HEK293 (cell line): ENCODE data around the gene NRBF2.

Experiments used
- CTCF ChIA-PET: fragments of 350-600 bp; formaldehyde crosslinking; extraction: SDS; loops from one replicate; lab custom pipeline; 2021; ENCODE audit warnings: antibody characterized with exemption; lab: Yijun Ruan, JAX
- POLR2A ChIA-PET: fragments of 300-600 bp; formaldehyde crosslinking; extraction: SDS; loops from one replicate; lab custom pipeline; 2020; ENCODE audit warnings: antibody characterized with exemption, inconsistent platforms; lab: Yijun Ruan, JAX
- H3K27ac ChIP-seq: fragments of 200-500 bp; sonication (Bioruptor generic); 2 replicates; pipeline ENCODE4 v1.5.1; 2014; ENCODE audit warnings: low read depth, low read length, control low read depth, inconsistent platforms; ENCODE audit errors: extremely low read depth
- H3K36me3 ChIP-seq, 2 experiments: fragments of 200-500 bp in 1 of 2; sonication (Bioruptor generic) in 1 of 2; 1 replicate in 1 of 2; 2 replicates in 1 of 2; pipeline ENCODE4 v1.5.1; 2014 to 2017; ENCODE audit warnings: inconsistent platforms in 2 of 2, low read length in 2 of 2; ENCODE audit not compliant: control insufficient read depth in 2 of 2, insufficient read depth in 1 of 2
- H3K4me1 ChIP-seq: fragments of 200-500 bp; sonication (Bioruptor generic); 2 replicates; pipeline ENCODE4 v1.5.1; 2014; ENCODE audit warnings: mild to moderate bottlenecking, low read length, inconsistent platforms; ENCODE audit not compliant: control insufficient read depth, insufficient read depth
- H3K4me3 ChIP-seq: 2 replicates; pipeline ENCODE4 v1.5.1; 2011; ENCODE audit warnings: low read depth, mild to moderate bottlenecking, control low read depth, low read length, moderate library complexity
- H3K9me3 ChIP-seq: fragments of 200-500 bp; sonication (Bioruptor generic); 2 replicates; pipeline ENCODE4 v1.5.1; 2014; ENCODE audit warnings: low read depth, low read length, inconsistent platforms; ENCODE audit not compliant: control insufficient read depth, insufficient read depth
- RBAK ChIP-seq: fragments of 450-650 bp; formaldehyde crosslinking; IDR thresholded peaks from 2 replicates; pipeline ENCODE4 v1.5.1; 2016; ENCODE audit warnings: missing biosample characterization, missing genetic modification characterization
- REST ChIP-seq: fragments of 450-650 bp; formaldehyde crosslinking; IDR thresholded peaks from 2 replicates; pipeline ENCODE4 v1.5.1; 2016; ENCODE audit warnings: missing biosample characterization, missing genetic modification characterization
- SALL2 ChIP-seq: fragments of 450-650 bp; formaldehyde crosslinking; IDR thresholded peaks from 2 replicates; pipeline ENCODE4 v1.5.0; 2017; ENCODE audit warnings: missing biosample characterization, mild to moderate bottlenecking, missing genetic modification characterization, borderline replicate concordance
- SCRT2 ChIP-seq: fragments of 450-650 bp; formaldehyde crosslinking; IDR thresholded peaks from 2 replicates; pipeline ENCODE4 v1.5.1; 2016; ENCODE audit warnings: missing biosample characterization, missing genetic modification characterization
- SP7 ChIP-seq: fragments of 450-650 bp; formaldehyde crosslinking; IDR thresholded peaks from 2 replicates; pipeline ENCODE4 v1.5.1; 2016; ENCODE audit warnings: missing biosample characterization, missing genetic modification characterization
- WT1 ChIP-seq: fragments of 450-650 bp; formaldehyde crosslinking; IDR thresholded peaks from 2 replicates; pipeline ENCODE4 v1.5.1; 2016; ENCODE audit warnings: missing biosample characterization, missing genetic modification characterization
- ZBTB10 ChIP-seq: fragments of 450-650 bp; formaldehyde crosslinking; IDR thresholded peaks from 2 replicates; pipeline ENCODE4 v1.5.1; 2016; ENCODE audit warnings: missing biosample characterization, missing genetic modification characterization
- ZBTB21 ChIP-seq: fragments of 450-650 bp; formaldehyde crosslinking; IDR thresholded peaks from 2 replicates; pipeline ENCODE4 v1.5.1; 2017; ENCODE audit warnings: missing biosample characterization, missing genetic modification characterization
- ZBTB48 ChIP-seq: fragments of 450-650 bp; formaldehyde crosslinking; IDR thresholded peaks from 2 replicates; pipeline ENCODE4 v1.5.1; 2016; ENCODE audit warnings: missing biosample characterization, missing genetic modification characterization
- ZFP41 ChIP-seq: fragments of 450-650 bp; formaldehyde crosslinking; IDR thresholded peaks from 2 replicates; pipeline ENCODE4 v1.5.1; 2016; ENCODE audit warnings: missing biosample characterization, missing genetic modification characterization, borderline replicate concordance
- ZNF114 ChIP-seq: fragments of 450-650 bp; formaldehyde crosslinking; IDR thresholded peaks from 2 replicates; pipeline ENCODE4 v1.5.0; 2017; ENCODE audit warnings: missing biosample characterization, missing genetic modification characterization
- ZNF132 ChIP-seq: fragments of 450-650 bp; formaldehyde crosslinking; IDR thresholded peaks from 2 replicates; pipeline ENCODE4 v1.5.1; 2017; ENCODE audit warnings: missing biosample characterization, missing genetic modification characterization, borderline replicate concordance
- ZNF140 ChIP-seq: fragments of 450-650 bp; formaldehyde crosslinking; IDR thresholded peaks from 2 replicates; pipeline ENCODE4 v1.5.1; 2016; ENCODE audit warnings: missing biosample characterization, missing genetic modification characterization
- ZNF19 ChIP-seq: fragments of 450-650 bp; formaldehyde crosslinking; IDR thresholded peaks from 2 replicates; pipeline ENCODE4; 2016; ENCODE audit warnings: missing biosample characterization, missing genetic modification characterization, low read depth
- ZNF366 ChIP-seq: fragments of 450-650 bp; formaldehyde crosslinking; conservative IDR thresholded peaks from 2 replicates; pipeline ENCODE4 v1.5.1; 2016; ENCODE audit warnings: missing biosample characterization, missing genetic modification characterization
- ZNF398 ChIP-seq: fragments of 450-650 bp; formaldehyde crosslinking; IDR thresholded peaks from 2 replicates; pipeline ENCODE4 v1.5.1; 2017; ENCODE audit warnings: missing biosample characterization, missing genetic modification characterization
- ZNF426 ChIP-seq: fragments of 450-650 bp; formaldehyde crosslinking; IDR thresholded peaks from 2 replicates; pipeline ENCODE4 v1.5.1; 2017; ENCODE audit warnings: missing biosample characterization, missing genetic modification characterization, mild to moderate bottlenecking, inconsistent platforms, moderate library complexity
- ZNF433 ChIP-seq: fragments of 450-650 bp; formaldehyde crosslinking; IDR thresholded peaks from 2 replicates; pipeline ENCODE4 v1.5.1; 2016; ENCODE audit warnings: missing biosample characterization, missing genetic modification characterization, low read depth
- ZNF473 ChIP-seq: fragments of 450-650 bp; formaldehyde crosslinking; IDR thresholded peaks from 2 replicates; pipeline ENCODE4 v1.5.1; 2017; ENCODE audit warnings: missing biosample characterization, missing genetic modification characterization
- ZNF488 ChIP-seq: fragments of 450-650 bp; formaldehyde crosslinking; IDR thresholded peaks from 2 replicates; pipeline ENCODE4 v1.5.1; 2016; ENCODE audit warnings: missing biosample characterization, missing genetic modification characterization
- ZNF585B ChIP-seq: fragments of 450-650 bp; formaldehyde crosslinking; IDR thresholded peaks from 2 replicates; pipeline ENCODE4 v1.5.1; 2016; ENCODE audit warnings: missing biosample characterization, missing genetic modification characterization
- ZNF596 ChIP-seq: fragments of 450-650 bp; IDR thresholded peaks from 2 replicates; pipeline ENCODE4 v1.5.0; 2018; ENCODE audit warnings: missing biosample characterization, mild to moderate bottlenecking, missing genetic modification characterization, moderate library complexity
- ZNF791 ChIP-seq: fragments of 450-650 bp; formaldehyde crosslinking; IDR thresholded peaks from 2 replicates; pipeline ENCODE4 v1.5.1; 2016; ENCODE audit warnings: missing biosample characterization, missing genetic modification characterization
- ZSCAN30 ChIP-seq: fragments of 450-650 bp; IDR thresholded peaks from 2 replicates; pipeline ENCODE4 v1.5.1; 2018; ENCODE audit warnings: missing biosample characterization, mild to moderate bottlenecking, missing genetic modification characterization, moderate library complexity
- TF ChIP-seq, protein P1 (sequence below): fragments of 450-650 bp; formaldehyde crosslinking; IDR thresholded peaks from 2 replicates; pipeline ENCODE4 v1.5.1; 2016; ENCODE audit warnings: missing biosample characterization, missing genetic modification characterization
- TF ChIP-seq, protein P2 (sequence below): fragments of 450-650 bp; IDR thresholded peaks from 2 replicates; pipeline ENCODE4 v1.5.1; 2018; ENCODE audit warnings: missing biosample characterization, missing genetic modification characterization

Gene NRBF2

GRCh38 chr10:63128443-63128842 lies 4.7 kb upstream of the NRBF2 start:
- H3K4me1 ChIP-seq, result no peaks in the 10 kb centered on the region
- no peak overlapping the region for H3K4me3 ChIP-seq
- ChIA-PET CTCF (no interaction called here), POLR2A (no interaction called here)
- no peak for TF ChIP-seq ZFP41 (tag by site-specific recombination)
- no peak for TF ChIP-seq ZNF140
- no peak for TF ChIP-seq ZNF426 (tag by site-specific recombination)
- no peak for TF ChIP-seq ZNF596 (tag by site-specific recombination)
- TF ChIP-seq ZNF114, result no peak
- no peak for TF ChIP-seq ZNF585B (tag by site-specific recombination)
- no peak for TF ChIP-seq ZBTB10
- TF ChIP-seq ZNF398 (tag by site-specific recombination), result no peak
- TF ChIP-seq, protein P1, sequence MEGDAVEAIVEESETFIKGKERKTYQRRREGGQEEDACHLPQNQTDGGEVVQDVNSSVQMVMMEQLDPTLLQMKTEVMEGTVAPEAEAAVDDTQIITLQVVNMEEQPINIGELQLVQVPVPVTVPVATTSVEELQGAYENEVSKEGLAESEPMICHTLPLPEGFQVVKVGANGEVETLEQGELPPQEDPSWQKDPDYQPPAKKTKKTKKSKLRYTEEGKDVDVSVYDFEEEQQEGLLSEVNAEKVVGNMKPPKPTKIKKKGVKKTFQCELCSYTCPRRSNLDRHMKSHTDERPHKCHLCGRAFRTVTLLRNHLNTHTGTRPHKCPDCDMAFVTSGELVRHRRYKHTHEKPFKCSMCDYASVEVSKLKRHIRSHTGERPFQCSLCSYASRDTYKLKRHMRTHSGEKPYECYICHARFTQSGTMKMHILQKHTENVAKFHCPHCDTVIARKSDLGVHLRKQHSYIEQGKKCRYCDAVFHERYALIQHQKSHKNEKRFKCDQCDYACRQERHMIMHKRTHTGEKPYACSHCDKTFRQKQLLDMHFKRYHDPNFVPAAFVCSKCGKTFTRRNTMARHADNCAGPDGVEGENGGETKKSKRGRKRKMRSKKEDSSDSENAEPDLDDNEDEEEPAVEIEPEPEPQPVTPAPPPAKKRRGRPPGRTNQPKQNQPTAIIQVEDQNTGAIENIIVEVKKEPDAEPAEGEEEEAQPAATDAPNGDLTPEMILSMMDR (tag by site-specific recombination), result no peak
- TF ChIP-seq ZBTB48, result no peak
- no peak for TF ChIP-seq ZSCAN30 (tag by site-specific recombination)
- TF ChIP-seq ZNF791 (tag by site-specific recombination), result no peak
- TF ChIP-seq, protein P2, sequence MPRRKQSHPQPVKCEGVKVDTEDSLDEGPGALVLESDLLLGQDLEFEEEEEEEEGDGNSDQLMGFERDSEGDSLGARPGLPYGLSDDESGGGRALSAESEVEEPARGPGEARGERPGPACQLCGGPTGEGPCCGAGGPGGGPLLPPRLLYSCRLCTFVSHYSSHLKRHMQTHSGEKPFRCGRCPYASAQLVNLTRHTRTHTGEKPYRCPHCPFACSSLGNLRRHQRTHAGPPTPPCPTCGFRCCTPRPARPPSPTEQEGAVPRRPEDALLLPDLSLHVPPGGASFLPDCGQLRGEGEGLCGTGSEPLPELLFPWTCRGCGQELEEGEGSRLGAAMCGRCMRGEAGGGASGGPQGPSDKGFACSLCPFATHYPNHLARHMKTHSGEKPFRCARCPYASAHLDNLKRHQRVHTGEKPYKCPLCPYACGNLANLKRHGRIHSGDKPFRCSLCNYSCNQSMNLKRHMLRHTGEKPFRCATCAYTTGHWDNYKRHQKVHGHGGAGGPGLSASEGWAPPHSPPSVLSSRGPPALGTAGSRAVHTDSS (tag by site-specific recombination), result no peak
- no peak for TF ChIP-seq ZNF488 (tag by site-specific recombination)
- TF ChIP-seq ZNF366 (tag by site-specific recombination), result no peak
- TF ChIP-seq ZBTB21, result no peak
- no peak for TF ChIP-seq ZNF433 (tag by site-specific recombination)
- no peak for TF ChIP-seq RBAK
- no peak for TF ChIP-seq SCRT2 (tag by site-specific recombination)
- no peak overlapping the region for H3K27ac ChIP-seq
- no peaks in the 10 kb centered on the region for H3K36me3 ChIP-seq
- H3K9me3 ChIP-seq, result no peaks in the 10 kb centered on the region

DNA sequence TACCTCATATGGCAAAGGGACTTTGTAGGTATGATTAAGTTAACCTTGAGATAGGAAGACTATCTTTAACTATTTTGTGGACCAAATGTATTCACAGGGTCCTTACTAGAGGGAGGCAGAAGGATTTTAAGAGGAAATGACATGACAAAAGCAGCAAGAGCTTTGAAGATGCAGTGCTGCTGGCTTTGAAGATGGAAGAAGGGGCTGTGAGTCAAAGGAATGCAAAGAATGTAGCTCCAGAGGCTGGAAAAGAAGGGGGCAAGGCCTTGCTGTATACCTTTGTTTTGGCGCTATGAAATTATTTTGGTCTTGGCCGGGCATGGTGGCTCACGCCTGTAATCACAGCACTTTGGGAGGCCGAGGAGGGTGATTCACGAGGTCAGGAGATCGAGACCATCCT lies 3.2 kb upstream of the NRBF2 start:
- CTCF ChIA-PET, result no interaction called here
- H3K4me3 ChIP-seq, result no peak overlapping the region
- no peaks in the 10 kb centered on the region for H3K9me3 ChIP-seq
- POLR2A ChIA-PET, result no interaction called here
- H3K27ac ChIP-seq, result no peak overlapping the region
- no peaks in the 10 kb centered on the region for H3K4me1 ChIP-seq
- H3K36me3 ChIP-seq, result no peaks in the 10 kb centered on the region
- no peak for TF ChIP-seq REST (tag by site-specific recombination)
- no peak for TF ChIP-seq ZNF473
- no peak for TF ChIP-seq ZNF19 (tag by site-specific recombination)
- no peak for TF ChIP-seq WT1 (tag by site-specific recombination)
- TF ChIP-seq SALL2 (tag by site-specific recombination), result no peak
- TF ChIP-seq ZNF132 (tag by site-specific recombination), result no peak
- no peak for TF ChIP-seq SP7 (tag by site-specific recombination)
